Iris pigment epithelial cell (primary cell): ENCODE data around the gene TNIK.
A peak's percentile ranks its signal among the peaks of the same experiment; 100 is the strongest.
"Not testable (repeated sequence)": the region's sequence is repeated elsewhere in the genome, so short reads cannot be mapped to it uniquely, and the experiment has no call there.

Source experiments
- DNase-seq: peaks from one replicate; pipeline ENCODE4 v3.0.0-alpha.2; 2011; ENCODE audit warnings: low read depth

Gene TNIK

GRCh38 chr3:171309906-171310359 lies 150.3 kb downstream of the TNIK start:
- DNase-seq, result peak; percentile 86

- DNase-seq, result no peak
Measured at GRCh38 chr3:171307988-171308387, 152.2 kb downstream of the TNIK start.

DNA sequence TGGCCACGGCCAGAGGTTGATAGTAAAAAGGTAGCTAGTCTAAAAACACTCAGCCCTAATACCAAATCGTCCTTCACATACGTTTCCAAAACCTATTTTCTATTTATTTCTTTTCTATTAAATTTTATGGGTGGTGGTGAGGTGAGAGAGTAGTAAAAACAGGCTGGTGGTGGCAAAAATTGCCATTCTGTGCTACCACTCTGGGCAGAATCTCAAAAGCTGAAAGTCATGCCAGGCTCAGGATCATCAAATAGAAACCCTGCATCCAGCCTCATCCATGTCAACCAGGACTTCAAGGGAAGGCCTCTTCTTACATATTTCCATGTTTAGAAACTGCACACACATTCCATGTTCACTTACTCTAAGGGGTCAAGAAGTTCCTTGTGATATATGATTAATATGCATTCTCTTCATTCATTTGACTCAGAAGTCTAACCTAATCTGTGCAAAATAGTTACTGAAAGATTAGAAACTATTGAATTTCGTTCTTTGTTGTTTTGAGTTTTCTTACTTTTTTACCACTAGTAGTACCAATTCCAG lies 153.1 kb downstream of the TNIK start:
- peak; percentile 21 for DNase-seq

- DNase-seq, result peak; percentile 98
Measured at GRCh38 chr3:171306631-171307030, 153.6 kb downstream of the TNIK start.

DNA sequence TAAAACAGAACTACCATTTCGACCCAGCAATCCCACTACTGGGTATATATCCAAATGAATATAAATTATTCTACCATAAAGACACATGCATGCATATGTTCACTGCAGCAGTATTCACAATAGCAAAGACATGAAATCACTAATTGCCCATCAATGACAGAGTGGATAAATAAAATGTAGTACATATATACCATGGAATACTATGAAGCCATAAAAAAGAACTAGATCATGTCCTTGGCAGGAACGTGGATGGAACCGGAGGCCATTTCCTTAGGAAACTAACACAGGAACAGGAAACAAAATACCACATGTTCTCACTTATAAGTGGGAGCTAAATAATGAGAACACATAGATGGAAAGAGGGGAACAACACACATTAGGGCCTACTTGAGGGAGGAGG lies 154.4 kb downstream of the TNIK start:
- not testable (repeated sequence) for DNase-seq

- DNase-seq, result not testable (repeated sequence)
Measured at GRCh38 chr3:171304498-171304897, 155.7 kb downstream of the TNIK start.

DNA sequence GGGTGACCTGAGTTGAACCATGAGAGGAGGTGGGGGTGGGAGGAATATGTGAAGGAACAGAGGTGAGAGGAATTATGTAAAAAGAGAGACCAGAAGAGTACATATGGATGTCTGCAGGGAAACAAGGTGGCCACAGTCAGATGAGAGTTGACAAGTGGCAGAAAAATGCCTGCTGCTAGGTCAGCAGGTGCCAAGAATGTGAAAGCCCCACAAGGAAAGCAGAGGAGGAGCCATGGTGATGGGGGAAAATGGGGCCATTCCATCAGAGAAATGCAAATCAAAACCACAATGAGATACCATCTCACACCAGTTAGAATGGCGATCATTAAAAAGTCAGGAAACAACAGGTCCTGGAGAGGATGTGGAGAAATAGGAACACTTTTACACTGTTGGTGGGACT lies 156.2 kb downstream of the TNIK start:
- DNase-seq, result not testable (repeated sequence)

DNA sequence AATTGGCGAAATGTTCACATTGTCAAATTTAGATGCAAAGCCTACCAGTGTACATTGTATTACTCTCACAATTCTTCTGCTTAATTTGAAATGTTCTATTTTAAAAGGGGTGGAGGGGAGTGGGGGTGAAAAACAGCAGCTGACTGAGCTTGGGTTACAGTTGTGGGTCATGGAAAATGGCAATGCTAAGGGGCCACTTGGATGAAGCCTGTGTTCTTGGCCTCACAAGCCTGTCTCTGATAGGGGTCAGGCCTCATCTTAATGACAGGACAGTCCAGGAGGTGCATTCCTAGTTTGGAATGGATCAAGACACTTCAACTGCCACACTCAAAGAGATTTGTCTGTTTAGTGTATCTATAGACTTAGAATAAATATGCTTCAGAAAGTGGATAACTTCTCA lies 158.2 kb downstream of the TNIK start:
- no peak for DNase-seq

DNA sequence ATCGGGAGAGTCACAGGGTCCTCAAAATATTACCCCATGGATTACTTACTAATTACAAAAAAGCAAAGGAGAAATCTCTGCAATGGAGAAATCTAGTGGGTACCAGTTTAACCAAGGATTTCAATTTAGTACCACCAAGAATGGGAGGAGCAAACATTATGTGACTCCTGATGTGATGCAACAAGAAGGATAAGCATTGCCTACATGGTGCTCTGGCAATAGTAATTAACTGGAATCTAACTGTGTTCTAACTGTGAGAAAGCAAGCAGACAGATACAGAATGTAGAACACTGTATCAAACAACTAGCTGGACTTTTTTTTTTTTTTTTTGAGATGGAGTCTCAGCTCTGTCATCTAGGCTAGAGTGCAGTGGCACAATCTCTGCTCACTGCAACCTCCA lies 159.2 kb downstream of the TNIK start:
- DNase-seq, result no peak

GRCh38 chr3:171297951-171298350 lies 162.3 kb downstream of the TNIK start:
- no peak for DNase-seq

DNA sequence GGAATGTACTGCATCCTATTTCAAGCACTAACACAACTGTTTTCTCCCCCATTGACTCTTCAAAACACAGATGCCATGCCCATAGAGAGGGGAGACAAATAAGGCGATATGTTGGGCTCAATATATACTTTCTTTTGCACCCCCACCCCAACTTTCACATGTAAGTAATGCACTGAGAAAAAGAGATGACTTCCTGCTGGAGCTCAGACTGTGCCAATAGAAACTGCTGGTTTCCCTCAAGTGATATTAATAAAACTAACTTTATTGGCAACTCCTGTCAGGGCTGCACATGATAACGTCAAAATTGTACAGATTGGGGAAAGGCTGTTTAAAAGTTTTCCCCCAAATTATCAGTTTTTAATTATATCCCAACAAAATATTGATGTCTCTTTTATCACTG lies 163.0 kb downstream of the TNIK start:
- no peak for DNase-seq

- DNase-seq, result no peak
Measured at GRCh38 chr3:171295484-171296373, 164.5 kb downstream of the TNIK start.

DNA sequence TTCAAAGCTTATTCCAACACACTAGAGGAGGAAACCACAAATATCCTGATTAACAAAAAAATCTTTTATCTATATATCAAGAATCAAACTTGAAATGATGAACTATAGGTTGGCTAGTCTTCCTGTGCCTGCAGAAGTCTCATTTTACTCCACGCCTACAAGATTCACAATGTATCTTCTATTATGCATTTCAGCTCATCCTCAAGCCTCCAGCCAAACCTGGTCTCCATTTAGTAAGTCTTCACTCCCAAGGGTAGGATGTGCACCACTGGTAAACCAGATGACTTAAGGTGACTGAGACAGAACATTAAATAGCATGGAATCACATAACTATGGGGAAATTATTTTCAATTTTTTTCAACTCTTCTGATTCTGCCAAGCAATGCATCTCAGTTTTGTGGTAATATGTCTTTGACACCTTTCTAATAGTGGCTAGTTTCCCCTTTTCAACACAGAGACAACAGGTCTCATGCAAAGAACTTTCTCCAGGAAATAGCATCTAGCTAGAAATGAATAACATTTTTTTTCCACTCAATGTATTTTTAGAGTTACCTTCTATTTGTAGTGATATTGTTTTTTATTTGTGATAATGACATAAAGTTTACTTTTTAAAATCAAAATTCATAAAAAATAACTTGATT lies 166.9 kb downstream of the TNIK start:
- DNase-seq, result no peak

- no peak for DNase-seq
Measured at GRCh38 chr3:171290680-171291079, 169.5 kb downstream of the TNIK start.

- DNase-seq, result no peak
Measured at GRCh38 chr3:171289291-171289690, 170.9 kb downstream of the TNIK start.

DNA sequence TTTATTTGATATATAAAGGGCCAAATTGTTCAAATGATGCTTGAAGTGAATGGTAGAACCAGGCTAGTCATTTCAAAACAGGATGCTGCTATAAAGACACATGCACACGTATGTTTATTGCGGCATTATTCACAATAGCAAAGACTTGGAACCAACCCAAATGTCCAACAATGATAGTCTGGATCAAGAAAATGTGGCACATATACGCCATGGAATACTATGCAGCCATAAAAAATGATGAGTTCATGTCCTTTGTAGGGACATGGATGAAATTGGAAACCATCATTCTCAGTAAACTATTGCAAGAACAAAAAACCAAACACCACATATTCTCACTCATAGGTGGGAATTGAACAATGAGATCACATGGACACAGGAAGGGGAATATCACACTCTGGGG lies 172.4 kb downstream of the TNIK start:
- DNase-seq, result not testable (repeated sequence)

DNA sequence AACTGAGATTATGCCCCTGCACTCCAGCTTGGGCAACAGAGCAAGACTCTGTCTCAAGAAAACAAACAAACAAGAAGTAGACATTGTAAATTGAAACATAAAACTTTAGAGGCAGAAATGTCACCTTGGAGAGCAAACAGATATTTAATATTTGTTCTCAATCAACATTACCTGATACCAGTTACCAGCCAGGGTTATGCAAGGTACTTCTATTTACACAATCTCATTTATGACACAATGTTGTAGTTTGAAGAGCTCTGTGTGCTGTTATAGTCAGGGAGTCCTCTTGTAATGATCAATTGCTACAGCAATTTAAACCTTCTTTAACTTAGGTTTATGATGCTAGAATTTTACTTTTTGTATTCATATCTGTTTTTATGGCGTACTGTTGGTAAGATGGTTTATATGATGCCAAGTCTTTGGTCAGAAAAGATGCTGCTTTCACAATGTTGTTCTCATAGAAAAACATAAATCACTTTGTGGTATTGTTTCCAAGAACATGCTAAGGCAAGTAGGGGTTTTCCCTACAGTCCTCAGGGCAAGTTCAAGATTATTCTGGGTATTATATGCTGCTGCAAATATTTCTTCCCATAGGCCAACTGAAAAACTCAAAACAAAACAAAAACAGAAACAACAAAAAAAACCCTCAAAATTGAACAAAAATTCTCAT lies 173.5 kb downstream of the TNIK start:
- peak; percentile 73 for DNase-seq

DNA sequence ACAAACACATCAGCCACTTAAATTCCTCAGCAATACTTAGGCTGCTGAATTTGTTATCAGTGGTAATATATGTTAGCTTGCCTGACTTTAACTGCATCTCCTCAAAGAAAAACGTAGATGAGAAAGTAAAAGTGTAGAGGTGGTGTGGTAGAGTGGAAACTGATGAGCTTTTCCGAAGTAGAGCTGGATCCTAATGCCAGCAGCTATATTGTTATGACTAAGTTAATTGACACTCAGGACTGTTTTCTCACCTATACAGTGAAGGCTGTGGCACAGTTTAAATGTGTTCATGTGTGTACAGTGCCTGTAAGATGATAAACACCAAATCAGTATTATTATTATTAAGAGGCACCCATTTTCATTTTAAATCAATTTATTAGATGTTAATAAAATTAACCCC lies 174.9 kb downstream of the TNIK start:
- DNase-seq, result peak; percentile 26

DNA sequence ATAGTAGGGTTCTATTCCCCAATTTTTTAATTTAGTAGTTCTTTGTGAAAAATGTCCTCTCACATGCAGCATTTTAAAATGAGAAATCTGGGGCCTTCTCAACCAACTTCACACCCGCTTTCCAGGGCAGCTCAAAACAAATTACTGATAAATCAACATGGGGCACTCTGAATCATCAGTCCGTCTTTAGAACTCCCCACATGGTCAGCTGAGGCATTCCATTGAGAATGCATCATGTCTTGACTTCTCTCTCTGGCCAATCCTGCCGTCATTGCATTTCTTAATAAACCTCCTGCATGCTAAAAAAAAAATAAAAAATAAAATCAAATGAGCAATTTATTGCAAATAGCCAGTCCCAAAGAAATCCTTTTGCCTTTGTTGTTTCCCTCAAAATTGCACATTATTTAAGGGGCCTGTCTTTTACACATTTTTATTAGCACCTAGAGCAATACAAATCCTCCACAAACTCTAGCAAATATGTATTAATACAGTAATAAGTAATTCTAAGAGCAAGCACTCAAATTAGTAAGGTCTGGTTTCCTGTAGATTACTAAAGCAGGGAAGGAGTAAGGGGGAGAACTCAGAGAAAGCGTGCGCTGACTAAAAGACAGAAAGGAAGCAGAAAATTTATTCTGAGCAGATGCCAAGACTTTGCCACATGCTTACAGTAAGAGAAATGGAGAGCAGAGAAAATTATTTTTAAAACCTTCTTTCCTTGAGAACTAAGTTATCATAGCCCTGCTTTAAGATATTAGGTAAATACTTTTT lies 175.7 kb downstream of the TNIK start:
- DNase-seq, result peak; percentile 98

DNA sequence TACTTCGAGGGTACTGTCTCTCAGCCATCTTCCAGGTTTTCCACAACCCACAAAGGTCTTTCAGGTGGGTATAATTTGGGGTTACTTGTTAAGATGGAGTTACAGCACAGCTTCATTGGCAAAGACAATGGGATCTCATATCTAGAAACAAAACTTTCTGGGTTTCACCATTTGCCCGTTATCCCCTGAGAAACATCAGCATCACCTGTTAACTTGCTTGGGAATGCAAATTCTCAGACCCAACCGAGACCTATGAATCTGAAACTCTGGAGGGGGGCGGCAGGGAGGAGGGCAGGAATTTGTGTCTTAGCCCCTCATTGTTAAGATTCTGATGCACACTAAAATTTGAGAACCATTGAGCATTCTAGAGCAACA lies 176.4 kb downstream of the TNIK start:
- DNase-seq, result no peak

DNA sequence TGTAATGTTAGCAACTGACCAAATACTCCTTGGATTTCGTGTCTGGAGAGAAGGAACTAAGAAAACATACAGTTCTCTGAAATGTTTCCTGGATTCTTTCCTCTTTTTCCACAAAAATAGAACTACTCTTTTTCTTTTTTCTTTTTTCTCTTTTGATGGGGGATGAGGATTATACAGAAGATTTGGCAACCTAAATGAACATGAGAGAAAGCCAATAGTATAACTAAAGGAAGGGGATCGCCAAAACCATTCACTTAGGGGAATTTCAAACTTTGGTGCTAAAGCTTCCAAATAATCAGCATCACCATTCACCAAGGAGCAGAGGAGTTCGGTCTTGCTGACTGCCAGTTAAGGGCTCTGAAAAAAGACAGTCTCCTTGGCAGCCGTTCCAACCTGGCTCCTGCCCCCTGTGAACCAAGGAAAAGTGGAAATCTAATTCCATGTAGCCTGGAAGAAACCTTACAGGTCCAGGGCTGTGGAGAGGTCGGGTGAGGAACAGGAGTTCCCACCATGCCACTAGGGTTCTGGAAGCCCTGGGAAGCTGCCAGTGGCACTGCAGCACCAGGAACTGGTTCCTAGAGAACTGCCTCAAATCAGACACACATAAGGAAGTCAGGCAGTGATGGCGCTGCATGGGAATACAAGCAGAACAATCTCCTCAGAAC lies 176.9 kb downstream of the TNIK start:
- DNase-seq, result no peak
